Cerebellar nuclear complex (tissue), 1 donor: ENCODE measurements around the gene ARHGAP45.

Experiments used
- DNase-seq, 2 experiments: peaks; one replicate each; lab custom pipeline; 2025; lab: John Stamatoyannopoulos, UW

The ARHGAP45 gene

GRCh38 chr19:1070931-1071791, 4.2 kb downstream of the ARHGAP45 start:
- DNase-seq: no peak

- no peak for DNase-seq
Measured at GRCh38 chr19:1072371-1073015, 5.5 kb downstream of the ARHGAP45 start.

DNA sequence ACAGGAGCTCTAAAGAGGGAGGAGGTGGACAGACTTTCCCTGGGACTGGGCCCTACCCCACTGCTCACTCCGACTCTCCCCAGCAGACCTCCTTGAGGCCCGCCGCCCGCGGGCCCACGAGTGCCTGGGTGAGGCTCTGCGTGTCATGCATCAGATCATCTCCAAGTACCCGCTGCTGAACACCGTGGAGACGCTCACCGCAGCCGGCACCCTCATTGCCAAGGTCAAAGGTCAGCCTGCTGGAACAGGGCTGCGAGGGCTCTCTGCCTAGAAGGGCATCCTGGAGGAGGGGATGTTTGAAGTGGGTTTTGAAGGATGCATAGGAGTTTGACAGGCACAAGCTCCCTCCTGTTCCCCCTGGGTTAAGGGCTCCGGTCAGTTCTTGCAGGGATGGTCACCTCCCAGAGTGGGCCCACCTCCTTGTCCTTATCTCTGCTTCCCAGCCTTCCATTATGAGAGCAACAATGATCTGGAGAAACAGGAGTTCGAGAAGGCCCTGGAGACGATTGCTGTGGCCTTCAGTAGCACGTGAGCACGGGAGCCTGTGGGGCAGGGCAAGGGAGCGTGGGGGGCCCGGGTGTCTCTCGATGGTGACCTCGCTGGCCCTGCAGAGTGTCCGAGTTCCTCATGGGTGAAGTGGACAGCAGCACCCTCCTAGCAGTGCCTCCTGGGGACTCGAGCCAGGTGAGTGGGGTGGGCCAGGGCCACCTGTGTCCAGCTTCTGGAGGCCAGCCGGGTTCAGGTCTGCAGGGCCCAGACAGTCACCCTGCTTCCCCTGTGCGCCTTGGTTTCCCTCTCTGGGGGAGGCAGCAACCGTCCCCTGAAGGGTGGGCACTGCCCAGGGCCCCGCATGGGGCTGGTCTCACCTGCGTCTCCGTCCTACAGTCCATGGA, 6.3 kb downstream of the ARHGAP45 start:
- DNase-seq: no peak

GRCh38 chr19:1073956-1074517, 7.1 kb downstream of the ARHGAP45 start:
- DNase-seq: no peak

GRCh38 chr19:1074544-1075283, 7.7 kb downstream of the ARHGAP45 start:
- no peak for DNase-seq

DNA sequence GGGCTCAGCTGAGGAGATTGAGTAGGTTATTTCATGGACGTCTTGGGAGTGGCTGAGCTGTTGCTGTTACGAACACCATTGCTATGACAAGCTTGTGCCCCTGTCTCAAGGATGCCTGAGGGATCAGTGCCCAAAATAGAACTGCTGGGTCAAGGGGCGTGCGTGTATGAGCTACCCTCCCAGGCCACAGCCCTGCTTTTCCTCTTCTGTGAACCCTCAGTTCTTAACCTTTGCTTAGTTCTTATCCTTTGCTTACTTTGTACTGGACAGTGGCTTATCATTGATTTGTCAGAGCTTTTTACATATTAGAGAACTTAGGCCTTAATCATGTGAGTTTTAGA, 9.0 kb downstream of the ARHGAP45 start:
- no peak for DNase-seq

DNA sequence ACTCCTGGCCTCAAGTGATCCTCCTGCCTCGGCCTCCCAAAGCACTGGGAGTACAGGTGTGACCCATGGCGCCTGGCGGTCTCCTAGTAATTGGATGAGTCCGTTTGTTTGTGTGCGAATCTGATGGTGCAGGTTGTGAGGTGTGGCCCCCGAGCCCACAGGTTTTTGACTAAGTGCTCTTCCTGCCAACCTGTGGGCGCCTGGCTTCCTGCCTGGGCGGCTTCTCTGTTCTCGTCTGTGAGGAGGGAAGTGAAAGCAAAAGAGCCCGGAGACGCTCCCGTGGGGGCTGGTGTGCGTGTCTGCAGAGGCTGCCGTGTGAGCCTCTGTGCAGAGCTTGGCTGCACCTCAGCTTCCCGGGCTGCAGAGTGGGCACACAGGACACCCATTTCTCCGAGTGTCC, 10.0 kb downstream of the ARHGAP45 start:
- no peak for DNase-seq

DNA sequence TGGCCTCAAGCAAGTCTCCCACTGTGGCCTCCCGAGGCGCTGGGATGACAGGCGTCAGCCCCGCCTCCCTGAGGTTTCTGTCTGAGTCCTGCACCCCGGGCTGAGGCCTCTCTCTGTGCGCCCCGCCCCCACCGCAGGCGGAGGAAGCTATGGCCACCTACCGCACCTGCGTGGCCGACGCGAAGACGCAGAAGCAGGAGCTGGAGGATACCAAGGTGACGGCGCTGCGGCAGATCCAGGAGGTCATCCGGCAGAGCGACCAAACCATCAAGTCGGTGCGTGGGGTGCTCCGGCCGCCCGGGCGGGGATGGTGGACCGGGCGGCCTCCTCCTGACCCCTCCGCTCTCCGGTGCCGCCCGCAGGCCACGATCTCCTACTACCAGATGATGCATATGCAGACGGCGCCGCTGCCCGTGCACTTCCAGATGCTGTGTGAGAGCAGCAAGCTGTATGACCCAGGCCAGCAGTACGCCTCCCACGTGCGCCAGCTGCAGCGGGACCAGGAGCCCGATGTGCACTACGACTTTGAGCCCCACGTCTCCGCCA, 12.7 kb downstream of the ARHGAP45 start:
- DNase-seq: no peak

DNA sequence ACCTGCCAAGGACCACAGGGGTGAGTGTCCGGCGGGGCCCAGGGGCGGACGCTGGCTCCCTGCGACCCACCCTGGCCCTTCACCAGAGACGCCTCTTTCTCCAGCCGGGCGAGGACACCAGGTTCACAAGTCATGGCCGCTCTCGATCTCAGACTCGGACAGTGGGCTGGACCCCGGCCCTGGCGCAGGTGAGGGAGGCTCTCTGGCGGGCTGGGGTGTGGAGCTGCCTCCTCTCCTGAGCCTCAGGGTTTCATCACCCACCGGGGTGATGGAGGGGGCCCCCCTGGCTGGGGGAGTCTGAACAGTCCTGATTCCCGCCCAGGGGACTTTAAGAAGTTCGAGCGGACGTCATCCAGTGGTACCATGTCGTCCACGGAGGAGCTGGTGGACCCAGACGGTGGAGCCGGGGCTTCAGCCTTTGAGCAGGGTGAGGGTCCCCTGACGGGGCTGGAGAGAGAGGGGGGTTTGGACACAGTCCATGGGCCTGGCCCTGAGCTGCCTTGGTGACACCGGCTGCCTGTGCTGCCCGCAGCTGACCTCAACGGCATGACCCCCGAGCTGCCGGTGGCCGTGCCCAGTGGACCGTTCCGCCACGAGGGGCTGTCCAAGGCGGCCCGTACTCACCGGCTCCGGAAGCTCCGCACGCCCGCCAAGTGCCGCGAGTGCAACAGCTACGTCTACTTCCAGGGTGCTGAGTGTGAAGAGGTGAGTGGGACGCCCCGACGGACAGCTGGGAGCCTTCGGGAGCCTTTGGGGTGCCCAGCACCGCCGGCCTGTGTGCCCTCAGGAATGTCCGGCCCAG, 13.6 kb downstream of the ARHGAP45 start:
- DNase-seq: no peak

- no peak for DNase-seq
Measured at GRCh38 chr19:1081301-1082164, 14.6 kb downstream of the ARHGAP45 start.

DNA sequence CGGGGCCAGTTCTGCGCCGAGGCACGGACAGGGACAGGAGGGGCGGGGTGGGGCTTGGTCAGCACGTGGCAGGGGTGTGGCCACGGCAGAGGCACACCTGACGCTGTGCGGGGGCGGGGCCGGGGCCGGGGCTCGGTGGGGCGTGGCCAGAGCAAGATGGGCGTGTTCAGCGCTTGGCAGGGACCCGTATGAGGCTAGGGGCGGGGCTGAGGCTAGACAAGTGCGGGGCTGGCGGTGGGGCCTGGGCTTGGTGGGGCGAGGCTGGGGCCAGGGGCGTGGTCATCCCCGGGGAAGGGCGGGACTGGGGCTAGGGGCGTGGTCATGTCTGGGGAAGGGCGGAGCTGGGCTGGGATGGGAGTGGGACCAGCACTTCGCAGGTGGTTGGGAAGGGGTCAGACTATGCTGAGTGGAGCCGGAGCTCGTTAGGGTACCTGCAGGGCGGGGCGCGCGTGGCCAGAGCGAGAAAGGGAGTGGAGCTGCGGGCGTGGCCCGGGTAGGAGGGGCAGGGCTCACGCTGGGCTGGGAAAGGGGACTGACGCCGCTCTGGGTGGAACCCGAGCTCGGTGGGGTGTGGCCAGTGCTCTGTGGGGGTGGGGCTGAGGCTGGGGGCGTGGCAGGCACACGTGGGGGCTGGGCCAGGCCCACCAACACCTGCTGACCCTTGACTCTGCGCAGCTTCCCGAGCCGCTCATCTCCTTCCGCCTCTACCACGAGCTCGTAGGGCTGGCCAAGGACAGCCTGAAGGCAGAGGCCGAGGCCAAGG, 15.4 kb downstream of the ARHGAP45 start:
- no peak for DNase-seq

GRCh38 chr19:1082928-1083816, 16.2 kb downstream of the ARHGAP45 start:
- no peak for DNase-seq

- DNase-seq: no peak
Measured at GRCh38 chr19:1084024-1084868, 17.3 kb downstream of the ARHGAP45 start.

- no peak for DNase-seq
Measured at GRCh38 chr19:1085053-1085658, 18.2 kb downstream of the ARHGAP45 start.

- DNase-seq: no peak
Measured at GRCh38 chr19:1085676-1086442, 18.9 kb downstream of the ARHGAP45 start.
